Measurements from ENCODE around the gene ZBTB47.

Gene ZBTB47

GRCh38 chr3:42701371-42702065 is 48.0 kb downstream of the ZBTB47 start:
- DNase-seq, result no peak

DNA sequence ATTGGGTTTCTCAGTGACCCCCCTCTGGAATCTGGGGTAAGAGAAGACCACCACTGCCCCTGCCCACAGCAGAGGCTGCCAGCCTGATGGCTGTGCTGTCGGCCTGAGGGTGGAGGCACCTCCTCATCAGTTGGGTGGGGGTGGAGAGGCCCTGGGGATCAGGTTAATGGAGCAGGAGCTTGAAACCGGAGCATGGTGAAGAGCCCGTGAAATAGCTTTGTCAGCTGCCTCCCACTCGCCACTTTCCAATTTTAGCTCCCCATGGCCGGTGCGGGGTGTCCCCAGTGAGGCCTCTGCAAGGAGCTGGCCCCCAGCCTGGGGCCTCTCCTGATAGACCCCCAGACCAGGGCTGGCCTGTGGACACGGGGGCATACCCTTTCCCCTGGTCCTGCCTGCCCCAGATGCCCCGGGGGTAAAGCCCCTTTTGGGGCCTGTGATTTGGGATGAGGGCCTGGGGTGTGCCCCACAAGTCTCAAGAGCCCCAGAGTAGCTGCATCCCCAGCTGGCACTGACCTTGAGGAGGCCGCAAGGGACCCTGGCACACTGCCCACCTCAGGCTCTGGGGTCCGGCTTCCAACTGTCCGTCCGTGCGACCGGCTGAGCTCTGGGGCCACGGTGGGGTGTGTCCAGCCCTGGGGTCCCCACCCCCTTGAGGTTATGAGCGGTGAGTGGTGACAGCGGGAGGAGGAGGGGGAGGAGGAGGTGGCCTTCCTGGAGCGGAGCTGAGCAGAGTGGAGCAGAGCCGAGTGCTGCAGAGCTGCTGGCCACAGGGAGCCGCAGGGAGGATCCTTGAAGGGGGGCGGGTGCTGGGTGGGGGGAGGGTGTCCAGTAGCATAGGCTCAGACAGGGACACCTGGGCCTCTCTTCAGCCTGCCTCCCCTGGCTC is 48.8 kb downstream of the ZBTB47 start, which contains the start of gene HHATL:
TSS of gene HHATL (minus strand) at position 733 of the 886 bp plus-strand sequence. CDS start 1,972 bp downstream, outside the sequence.
- no peak for DNase-seq

- DNase-seq, result no peak
These were observed 49.6 kb downstream of the ZBTB47 start for GRCh38 chr3:42702982-42703694.

- no peak for DNase-seq
These were observed 50.2 kb downstream of the ZBTB47 start for GRCh38 chr3:42703695-42704025.

DNA sequence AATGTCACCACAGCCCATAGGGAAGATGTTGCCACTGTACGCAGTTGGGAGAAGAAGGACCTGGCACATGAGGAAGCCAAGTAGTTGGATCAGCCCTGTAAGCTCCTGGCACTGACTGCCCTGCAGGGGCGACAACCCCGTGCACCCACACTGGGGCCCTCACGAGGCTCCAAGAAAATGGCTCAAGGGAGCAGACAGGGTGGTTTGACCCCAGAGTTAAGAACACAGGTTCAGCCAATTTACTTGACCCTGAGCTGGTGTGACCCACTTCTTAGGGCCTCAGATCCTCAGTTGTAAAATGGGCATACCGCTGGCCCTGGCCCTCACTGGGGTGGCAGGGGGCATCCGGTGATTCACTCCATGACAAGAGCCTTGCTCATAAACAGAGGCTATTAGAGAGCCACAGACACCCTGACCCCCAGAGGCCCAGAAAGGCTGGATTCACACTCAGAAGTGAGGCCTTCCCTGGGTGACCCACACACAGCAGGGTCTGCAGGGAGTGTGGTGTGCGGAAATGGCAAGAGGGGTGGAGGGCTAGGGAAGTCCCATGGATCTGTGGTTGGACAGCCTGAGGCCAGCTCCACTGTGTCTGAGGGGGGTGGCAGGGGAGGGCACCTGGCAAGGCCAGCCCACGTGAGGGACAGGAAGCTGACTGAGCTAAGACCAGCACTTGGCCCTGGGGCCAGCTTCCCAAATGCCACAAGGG is 50.8 kb downstream of the ZBTB47 start:
- DNase-seq, result no peak

DNA sequence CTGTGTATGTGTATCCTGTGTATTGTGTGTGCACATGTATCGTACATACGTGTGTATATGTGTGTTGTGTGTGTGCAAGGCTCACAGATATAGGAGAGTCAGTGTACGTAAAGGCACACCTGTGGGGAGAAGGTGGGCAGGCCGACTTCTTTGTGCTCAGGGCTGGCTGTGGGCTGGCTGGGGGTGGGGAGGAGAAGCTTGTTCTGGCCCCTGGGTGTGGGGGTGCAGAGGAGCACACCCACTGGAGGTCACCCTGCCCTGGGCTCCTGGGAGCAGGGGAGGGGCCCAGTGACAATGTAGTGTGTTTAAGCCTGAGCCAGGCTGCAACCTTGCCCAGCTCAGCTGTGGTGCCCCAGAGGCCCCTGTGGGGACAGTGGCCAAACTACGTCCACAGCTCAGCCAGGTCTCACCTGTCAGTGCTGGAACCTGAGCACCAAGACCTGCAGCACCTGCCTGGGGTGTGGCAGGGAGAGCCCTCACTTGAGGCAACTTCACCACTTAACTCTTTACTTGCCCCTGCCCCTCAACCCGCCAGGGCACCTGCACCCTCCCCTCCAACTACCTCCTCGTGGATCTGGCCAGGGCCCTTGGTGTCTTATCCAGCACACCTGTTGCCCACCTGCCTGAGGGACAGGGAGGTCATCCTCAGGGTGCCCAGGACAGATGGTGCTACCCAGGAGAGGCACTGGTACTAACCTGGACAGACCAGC is 51.7 kb downstream of the ZBTB47 start:
- no peak for DNase-seq

DNA sequence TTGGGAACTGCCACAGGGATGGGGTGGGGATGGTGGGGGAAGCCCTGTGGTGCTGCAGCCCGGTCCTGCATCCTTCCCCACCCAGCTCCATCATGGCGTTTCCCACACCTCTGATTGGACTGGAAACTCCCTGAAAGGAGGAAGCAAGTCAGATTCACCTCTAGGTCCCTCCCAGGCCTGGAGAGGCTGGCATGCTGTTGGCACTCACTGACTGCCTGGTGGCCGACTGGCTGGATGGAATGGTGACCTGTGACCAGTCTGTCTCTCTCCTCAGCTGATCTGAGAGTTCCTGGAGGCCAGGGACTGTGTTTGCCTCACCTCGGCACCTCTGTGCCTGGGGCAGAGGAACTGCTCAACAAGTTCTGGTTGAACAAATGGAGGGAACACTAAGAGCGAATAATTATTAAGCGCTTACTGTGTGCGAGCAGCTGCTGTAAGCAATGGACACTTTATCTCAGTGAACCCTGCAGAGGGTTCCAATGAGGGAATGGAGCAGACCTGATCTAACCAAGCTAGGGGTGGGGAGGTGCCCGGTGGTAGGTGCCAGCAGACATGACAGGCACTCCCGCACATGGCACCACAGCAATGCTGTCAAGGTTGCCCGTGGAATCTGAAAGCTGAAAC is 52.6 kb downstream of the ZBTB47 start:
- DNase-seq, result no peak

- DNase-seq, result no peak
These were observed 53.5 kb downstream of the ZBTB47 start for GRCh38 chr3:42706721-42707619.

DNA sequence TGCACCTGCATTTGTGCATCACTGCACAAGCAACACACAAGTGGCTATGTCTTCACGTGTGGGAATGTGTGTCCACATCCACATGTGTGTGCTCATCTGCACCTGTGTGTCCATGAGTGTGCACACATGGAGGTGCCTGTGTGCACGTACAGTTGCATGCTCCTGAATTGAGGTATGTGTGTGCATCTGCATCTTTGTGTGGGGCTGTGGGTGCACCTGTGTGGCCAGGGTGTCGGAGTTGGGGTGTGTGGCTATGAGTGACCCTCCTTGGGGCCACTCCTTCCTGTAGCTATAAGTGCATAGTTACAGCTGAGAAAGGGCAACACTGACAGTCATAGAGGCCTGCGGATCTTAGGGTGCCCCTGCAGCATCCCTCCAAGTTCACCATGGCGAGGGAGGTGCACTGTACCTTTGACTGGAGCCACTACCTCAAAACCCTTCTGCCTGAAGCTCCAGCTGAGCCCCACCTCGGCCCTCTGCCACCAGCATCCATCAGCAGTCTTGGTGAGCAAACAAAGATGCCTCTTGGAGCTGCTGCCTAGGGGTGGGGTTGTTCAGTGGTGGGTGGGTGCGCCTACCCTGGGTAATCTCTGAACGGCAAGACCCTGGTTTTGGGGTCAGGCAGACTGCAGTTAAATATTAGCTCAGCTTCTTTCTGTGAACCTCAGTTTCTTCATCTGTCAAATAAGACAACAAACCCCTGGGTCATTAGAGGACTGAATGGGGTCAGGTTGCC is 54.3 kb downstream of the ZBTB47 start:
- DNase-seq, result no peak

DNA sequence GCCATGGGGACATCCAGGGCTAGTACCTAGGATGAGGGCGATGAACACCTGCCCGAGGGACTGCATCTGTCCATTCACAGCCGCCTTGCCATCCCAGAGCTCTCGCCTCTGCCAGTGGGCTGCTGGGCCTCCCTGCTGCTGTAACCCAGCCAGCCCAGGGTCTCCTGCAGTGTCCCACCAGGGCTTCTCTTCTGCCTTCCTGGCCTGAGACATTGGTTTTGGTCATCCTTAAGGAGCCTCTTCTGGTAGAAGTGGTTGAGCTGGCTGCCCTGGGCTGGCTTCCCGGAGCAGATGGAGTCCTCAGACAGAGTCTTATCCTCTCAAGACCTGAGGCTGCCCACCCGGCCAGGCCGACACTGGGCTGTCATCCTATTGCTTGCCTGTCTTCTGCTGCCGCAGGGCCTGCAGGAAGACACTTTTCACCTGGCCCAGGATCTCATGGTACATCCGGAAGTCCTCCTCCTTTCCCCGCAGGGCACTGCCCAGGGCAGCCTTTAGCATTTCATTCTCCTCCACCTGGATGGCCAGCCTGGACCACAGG is 55.2 kb downstream of the ZBTB47 start:
- DNase-seq, result no peak

DNA sequence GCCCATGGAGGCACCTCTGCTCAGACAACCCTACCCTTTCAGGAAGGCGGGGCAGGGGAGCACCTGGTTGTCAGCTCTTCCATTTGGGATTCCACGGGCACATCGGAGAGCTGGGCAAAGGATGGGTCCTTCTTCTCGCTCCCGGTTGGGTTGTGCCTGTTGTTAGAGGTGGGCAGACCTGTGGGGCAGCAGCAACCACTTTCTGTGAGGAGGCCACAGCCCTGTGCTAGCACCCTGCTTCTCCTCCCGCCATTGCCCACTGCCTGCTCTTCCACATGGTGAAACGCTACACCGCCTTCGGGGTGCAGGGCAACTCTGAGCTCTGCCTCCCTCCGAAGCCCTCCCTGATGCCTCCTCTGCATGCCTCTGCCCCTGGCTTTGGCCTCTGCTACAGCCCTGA is 56.1 kb downstream of the ZBTB47 start:
- no peak for DNase-seq

DNA sequence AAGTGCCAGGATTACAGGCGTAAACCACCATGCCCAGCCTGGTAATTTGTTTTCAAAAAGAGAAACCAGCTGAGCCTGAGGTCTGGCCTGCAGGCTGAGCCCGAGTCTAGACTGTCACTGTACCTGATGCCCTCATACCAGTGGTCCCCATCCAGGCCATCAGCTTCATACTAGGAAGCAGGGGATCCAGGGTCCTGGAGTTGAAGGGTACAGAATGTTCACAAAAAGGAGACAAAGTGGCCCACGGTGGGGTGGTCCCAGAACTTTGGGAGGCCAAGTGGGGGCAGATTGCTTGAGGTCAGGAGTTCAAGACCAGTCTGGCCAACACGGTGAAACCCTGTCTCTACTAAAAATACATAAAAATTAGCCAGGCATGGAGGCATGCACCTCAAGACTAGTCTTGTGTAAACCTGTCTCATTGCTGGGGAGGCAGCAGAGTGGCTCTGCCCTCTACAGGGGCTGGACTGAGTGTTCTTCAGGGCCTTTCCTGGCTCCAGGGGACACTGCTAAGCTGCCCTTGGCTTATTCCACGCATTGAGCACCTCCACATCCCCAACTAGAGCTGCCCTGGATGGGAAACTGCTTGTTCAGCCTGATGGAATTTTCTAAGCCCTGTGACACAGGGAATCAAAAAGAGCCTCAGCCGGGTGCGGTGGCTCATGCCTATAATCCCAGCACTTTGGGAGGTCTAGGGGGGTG is 57.0 kb downstream of the ZBTB47 start:
- no peak for DNase-seq

DNA sequence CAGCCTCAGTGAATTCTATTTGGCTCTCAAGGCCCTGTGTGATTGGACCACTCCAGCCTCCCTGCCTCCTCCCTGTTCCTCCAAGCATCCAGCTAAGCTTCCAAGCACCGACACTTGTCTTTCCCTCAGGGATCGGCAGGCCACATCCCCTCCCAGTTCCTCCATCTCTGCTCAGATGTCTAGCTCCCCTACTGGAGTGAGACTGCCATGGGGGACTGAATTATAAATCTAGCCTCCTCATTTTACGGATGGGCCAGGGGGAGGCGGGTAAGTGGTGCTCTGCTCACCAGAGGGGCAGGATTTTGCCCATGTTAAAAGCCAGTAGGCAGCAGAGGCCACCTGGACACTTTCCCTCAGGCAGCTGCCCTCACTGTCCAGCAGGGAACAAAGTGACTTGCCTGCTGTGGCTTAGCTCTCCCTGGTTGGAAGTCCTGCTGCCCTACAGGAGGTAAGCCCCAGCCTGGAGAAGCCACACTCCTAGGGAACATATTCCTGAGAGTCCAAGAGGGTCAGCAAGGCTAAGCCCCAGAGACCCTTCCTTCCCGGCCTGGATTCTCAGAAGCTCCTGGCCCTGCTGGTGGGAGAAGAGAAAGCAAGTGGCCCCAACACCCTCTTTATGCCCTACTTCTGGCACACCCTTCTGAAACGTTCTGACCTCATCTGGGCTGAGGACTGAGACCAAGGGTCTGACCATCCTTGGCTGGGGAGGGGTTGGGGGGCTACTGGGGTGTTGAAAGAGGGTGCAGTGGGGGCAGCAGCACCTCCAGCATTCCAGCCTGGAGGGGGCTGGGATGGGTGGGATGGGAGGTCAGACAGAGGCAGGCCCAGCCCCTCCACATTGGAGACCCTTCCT is 58.2 kb downstream of the ZBTB47 start:
- no peak for DNase-seq

- DNase-seq, result no peak
These were observed 58.8 kb downstream of the ZBTB47 start for GRCh38 chr3:42712344-42712648.

DNA sequence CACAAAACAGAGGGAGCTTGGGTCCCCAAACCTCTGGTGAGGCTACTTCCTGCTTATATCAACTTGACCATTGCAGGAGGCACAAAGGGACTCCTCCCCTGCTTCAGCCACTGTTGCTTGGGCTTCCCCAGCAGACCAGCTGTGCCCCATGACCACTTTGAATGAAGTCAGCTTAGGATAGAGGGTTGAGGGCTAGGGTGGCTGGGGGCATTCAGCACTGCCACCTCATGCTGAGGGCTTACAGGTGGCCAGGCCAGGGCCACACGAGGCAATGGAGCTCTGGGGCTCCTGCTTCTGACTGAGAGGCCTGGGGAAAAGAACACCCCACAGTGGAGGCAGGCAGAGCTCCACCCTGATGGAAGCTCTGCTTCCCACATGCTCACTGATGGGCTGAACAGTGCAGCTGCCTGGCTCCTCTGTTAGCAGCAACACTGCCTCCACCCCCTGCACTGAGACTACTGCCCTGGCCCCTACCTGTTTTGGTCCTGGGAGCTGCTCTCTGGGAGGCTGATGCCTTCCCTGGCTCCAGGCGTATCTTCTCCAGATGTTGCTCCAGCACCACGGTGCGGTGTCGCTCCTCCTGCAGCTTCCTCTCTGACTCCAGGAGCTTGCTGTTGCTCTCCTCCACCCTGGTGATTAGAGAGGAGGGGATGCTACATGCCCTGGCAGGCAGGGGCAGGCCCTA is 59.3 kb downstream of the ZBTB47 start:
- DNase-seq, result no peak

DNA sequence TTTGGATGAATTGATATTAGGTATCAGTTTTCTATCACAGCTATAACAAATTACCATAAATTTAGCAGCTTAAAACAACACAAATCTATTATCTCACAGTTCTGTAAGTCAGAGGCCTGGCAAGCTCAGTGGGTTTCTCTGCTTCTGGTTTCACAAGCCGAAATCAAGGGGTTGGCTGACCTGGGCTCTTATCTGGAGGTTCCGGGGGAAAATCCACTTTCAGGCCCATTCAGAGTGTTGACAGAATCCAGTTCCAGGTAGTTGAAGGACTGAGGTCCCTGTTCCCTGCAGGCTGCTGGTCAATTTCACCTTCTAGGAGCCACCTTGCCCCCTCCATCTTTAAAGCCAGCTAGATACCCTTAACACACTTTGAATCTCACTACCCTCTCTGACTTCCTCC is 60.2 kb downstream of the ZBTB47 start:
- no peak for DNase-seq

DNA sequence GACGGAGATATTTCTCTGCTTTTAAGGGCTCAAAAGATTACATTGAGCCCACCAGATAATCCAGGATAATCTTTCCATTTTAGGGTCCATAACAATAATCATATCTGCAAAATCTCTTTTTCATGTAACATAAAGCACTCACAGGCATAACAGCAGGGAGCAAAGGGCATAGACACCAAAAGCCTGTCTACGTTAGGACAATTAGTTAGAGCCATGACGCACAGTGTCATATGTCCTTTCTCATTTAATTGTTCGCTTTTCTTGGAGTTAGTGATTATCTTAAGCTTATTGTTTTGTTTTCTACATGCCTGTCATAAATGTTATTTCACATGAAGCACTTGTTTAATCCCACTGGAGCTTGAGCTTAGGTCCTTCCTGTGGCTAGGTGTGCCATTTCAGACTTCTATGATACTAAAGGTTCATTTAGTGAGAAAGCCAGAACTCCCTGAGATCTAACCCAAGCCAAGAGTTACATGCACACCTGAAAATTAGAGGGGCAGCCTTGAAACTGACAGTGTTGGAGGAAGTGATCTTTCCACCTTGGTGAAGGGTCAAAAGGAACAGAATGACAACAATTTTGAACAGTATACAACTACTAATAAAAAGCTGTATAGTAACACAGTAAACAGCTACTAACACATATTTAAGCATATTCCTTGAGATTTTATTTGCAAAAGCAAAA is 60.8 kb downstream of the ZBTB47 start:
- no peak for DNase-seq
